ENCODE data around the gene CASP10.
"Not testable (repeated sequence)": the region's sequence is repeated elsewhere in the genome, so short reads cannot be mapped to it uniquely, and the experiment has no call there.

CASP10 gene

DNA sequence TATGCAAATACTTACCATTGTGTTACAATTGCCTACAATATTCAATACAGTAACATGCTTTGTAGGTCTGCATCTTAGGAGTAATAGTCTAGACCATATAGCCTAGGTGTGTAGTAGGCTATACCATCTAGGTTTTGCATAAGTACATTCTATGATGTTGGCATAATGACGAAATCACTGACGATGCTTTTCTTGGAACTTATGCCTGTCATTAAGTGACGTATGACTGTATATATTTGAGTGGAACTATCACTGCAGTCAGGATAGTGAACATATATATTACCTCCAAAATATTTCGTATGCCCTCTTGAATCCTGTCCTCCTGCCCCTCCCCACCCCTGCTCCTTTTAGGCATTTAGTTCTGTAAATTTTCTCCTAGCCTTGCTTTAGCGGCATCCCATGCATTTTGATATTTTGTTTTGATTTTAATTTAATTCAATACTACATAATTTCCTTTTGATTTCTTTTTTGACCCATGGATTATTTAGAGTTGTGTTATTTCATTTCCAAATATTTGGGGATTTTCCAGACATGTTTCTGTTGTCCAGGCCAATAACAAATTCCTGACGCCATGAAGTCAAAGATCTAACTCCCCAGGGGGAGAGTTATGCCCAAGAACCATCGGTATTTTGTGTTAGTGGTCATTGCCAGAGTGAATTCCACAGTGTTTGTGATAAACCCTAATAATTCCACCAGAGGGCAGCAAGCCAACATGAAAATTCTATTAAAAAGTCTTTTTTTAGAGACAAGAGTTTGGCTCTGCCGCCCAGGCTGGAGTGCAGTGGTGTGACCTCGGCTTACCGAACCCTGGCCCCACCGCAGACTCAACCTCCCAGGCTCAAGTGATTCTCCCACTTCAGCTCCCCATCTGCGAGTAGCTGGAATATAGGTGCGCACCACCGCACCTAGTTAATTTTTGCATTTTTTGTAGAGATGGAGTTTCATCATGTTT lies 53.2 kb downstream of the CASP10 start:
- H3K79me2 ChIP-seq: no peaks in the 10 kb centered on the region
- no peak overlapping the region for H3K9ac ChIP-seq
- TF ChIP-seq, protein P1, sequence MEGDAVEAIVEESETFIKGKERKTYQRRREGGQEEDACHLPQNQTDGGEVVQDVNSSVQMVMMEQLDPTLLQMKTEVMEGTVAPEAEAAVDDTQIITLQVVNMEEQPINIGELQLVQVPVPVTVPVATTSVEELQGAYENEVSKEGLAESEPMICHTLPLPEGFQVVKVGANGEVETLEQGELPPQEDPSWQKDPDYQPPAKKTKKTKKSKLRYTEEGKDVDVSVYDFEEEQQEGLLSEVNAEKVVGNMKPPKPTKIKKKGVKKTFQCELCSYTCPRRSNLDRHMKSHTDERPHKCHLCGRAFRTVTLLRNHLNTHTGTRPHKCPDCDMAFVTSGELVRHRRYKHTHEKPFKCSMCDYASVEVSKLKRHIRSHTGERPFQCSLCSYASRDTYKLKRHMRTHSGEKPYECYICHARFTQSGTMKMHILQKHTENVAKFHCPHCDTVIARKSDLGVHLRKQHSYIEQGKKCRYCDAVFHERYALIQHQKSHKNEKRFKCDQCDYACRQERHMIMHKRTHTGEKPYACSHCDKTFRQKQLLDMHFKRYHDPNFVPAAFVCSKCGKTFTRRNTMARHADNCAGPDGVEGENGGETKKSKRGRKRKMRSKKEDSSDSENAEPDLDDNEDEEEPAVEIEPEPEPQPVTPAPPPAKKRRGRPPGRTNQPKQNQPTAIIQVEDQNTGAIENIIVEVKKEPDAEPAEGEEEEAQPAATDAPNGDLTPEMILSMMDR (IDR thresholded peaks at IDR 0.05): peak; percentile 71
- H3K4me3 ChIP-seq (ENCODE audit: low read depth, low read length): no peak overlapping the region
- no peaks in the 10 kb centered on the region for H3K9me3 ChIP-seq (ENCODE audit: control insufficient read depth, low read length)
- no peaks in the 10 kb centered on the region for H3K36me3 ChIP-seq (ENCODE audit: control insufficient read depth, insufficient read depth, low read length)
- H3K4me2 ChIP-seq (ENCODE audit: low read length): no peak overlapping the region
- H3K27ac ChIP-seq: no peak overlapping the region
- H3K4me1 ChIP-seq: peaks cover 6% of the 10 kb centered on the region
- H3K27me3 ChIP-seq (ENCODE audit: control insufficient read depth, insufficient read depth, low read length): no peaks in the 10 kb centered on the region
- peak overlapping the region; percentile 63 for H2AFZ ChIP-seq

DNA sequence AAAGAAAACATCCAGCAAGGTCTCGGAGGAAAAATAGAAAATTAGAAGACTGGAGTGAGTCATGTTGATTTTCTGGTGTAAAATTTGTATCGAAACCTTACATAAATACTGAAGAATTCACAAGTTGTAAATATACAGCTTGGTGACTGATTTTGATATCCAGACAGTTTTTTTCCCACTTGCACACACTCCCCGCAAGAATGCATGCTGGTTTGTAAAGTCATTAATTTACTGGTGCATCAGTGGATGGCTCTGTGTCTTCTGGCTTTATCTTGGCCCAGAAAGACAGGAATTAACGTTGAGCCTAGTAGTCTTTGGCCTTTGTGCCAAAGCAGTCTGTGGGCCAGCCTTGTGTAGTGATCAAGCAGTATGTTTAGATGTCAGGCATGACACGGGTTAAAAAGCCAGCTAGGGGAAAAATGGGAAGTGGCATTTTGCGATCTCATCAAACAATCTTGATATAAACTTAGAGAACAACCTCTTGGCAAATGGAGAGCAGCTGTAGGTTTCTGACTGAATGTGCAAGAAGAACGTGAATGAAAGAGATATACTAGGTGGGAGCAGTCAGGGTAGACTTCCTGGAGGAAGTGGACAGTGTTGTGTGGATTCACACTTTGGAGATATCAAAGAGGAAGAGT lies 54.7 kb downstream of the CASP10 start:
- TF ChIP-seq, protein P1 (IDR thresholded peaks at IDR 0.05): no peak
- no peaks in the 10 kb centered on the region for H3K36me3 ChIP-seq (ENCODE audit: control insufficient read depth, insufficient read depth, low read length)

DNA sequence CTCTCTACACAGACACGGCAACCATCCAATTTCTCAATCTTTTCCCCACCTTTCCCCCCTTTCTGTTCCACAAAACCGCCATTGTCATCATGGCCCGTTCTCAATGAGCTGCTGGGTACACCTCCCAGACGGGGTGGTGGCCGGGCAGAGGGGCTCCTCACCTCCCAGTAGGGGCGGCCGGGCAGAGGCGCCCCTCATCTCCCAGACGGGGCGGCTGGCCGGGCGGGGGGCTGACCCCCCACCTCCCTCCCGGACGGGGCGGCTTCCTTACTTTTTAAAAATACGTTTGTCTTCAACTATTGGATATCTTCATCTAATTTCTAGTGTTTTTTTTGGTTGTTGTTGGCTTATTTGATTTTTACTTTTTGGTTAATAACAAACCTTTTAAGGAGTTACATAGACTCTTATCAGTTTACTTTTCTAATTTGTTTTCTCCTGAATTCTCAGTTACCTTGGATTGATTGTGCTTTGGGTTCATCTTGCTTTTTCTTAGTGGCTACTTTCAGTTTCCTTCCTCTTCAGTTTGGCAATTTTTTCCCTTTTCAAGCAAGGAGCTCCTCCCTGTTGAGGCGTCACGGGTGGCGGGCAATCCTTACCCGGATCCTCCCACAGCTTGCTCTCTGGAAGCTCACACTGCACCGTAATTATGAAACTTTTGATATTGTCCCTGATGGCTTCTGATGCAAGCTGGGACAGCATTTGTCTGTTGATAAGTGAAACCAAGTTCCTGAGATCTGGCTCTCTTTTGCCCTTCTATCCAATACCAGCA lies 56.4 kb downstream of the CASP10 start:
- H2AFZ ChIP-seq: peak overlapping the region; percentile 62
- not testable (repeated sequence) for H3K4me3 ChIP-seq (ENCODE audit: low read depth, low read length); H3K9ac ChIP-seq; H3K4me2 ChIP-seq (ENCODE audit: low read length); H3K79me2 ChIP-seq; H3K9me3 ChIP-seq (ENCODE audit: control insufficient read depth, low read length); H3K27me3 ChIP-seq (ENCODE audit: control insufficient read depth, insufficient read depth, low read length); H3K36me3 ChIP-seq (ENCODE audit: control insufficient read depth, insufficient read depth, low read length); H3K4me1 ChIP-seq
- H3K27ac ChIP-seq: peak overlapping the region; percentile 36

More for the DNA sequence above, 54.7 kb downstream of the CASP10 start:
- H3K27me3 ChIP-seq (ENCODE audit: control insufficient read depth, insufficient read depth, low read length): no peaks in the 10 kb centered on the region
- no peaks in the 10 kb centered on the region for H3K79me2 ChIP-seq
- H3K9me3 ChIP-seq (ENCODE audit: control insufficient read depth, low read length): no peaks in the 10 kb centered on the region
- no peak overlapping the region for H3K9ac ChIP-seq
- H3K4me3 ChIP-seq (ENCODE audit: low read depth, low read length): no peak overlapping the region
- H3K4me1 ChIP-seq: peaks cover 5% of the 10 kb centered on the region
- H3K27ac ChIP-seq: no peak overlapping the region
- no peak overlapping the region for H3K4me2 ChIP-seq (ENCODE audit: low read length)
- no peak overlapping the region for H2AFZ ChIP-seq

DNA sequence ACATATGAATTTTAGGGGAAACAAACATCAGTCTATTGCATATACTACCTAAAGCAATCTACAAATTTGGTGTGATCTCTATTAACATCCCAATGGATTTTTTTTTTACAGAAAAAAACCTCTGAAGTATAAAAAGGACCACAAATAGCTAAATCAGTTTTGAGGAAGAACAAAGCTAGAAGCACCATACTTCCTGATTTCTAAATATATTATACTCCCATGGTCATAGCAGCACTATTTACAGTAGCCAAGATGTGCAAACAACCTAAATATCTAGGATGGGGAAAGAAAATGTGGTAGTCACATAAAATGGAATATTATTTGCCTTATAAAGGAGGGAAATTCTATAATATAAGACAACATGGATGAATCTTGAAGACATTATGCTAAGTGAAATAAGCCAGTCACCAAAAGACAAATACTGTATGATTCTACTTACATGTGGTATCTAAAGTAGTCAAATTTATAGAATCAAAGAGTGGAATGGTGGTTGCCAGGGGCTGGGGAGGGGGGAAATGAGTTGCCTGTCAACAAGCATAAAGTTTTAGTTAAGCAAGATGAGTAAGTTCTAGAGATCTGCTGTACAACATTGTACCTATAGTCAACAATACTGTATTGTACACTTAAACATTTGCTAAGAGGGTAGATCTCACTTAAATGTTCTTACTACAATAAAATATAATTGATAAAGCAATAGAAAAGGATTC lies 59.8 kb downstream of the CASP10 start:
- Histone ChIP-seq H3K9ac (no peak overlapping the region), H3K4me2 (ENCODE audit: low read length) (no peak overlapping the region), H3K27ac (no peak overlapping the region), H3K36me3 (ENCODE audit: control insufficient read depth, insufficient read depth, low read length) (no peaks in the 10 kb centered on the region), H3K79me2 (no peaks in the 10 kb centered on the region), H3K9me3 (ENCODE audit: control insufficient read depth, low read length) (no peaks in the 10 kb centered on the region), H3K4me1 (no peaks in the 10 kb centered on the region), H3K4me3 (ENCODE audit: low read depth, low read length) (no peak overlapping the region), H2AFZ (no peak overlapping the region), H3K27me3 (ENCODE audit: control insufficient read depth, insufficient read depth, low read length) (no peaks in the 10 kb centered on the region)
- TF ChIP-seq, protein P1 (IDR thresholded peaks at IDR 0.05): no peak
